Loucy (cell line): ENCODE data around the gene CACNA2D3.

Source experiments
- H2AFZ ChIP-seq: fragments of 200-600 bp; sonication (generic); 2 replicates; pipeline ENCODE4 v1.6.0; 2016; ENCODE audit warnings: antibody characterized with exemption, mild to moderate bottlenecking, low read length, moderate library complexity
- H3F3A ChIP-seq: fragments of 200-600 bp; 2 replicates; pipeline ENCODE4 v1.6.0; 2016; ENCODE audit warnings: antibody characterized with exemption, low read depth, mild to moderate bottlenecking
- H3K27me3 ChIP-seq: fragments of 200-600 bp; sonication (generic); 2 replicates; pipeline ENCODE4 v1.6.1; 2014; ENCODE audit warnings: low read length, mild to moderate bottlenecking; ENCODE audit not compliant: insufficient read depth, poor library complexity, severe bottlenecking
- H3K36me3 ChIP-seq: fragments of 200-600 bp; sonication (generic); 2 replicates; pipeline ENCODE4 v1.6.1; 2016; ENCODE audit warnings: low read length; ENCODE audit not compliant: insufficient read depth
- H3K4me1 ChIP-seq: fragments of 200-600 bp; sonication (generic); 2 replicates; pipeline ENCODE4 v1.5.1; 2014; ENCODE audit warnings: low read length, mild to moderate bottlenecking; ENCODE audit not compliant: insufficient read depth, poor library complexity, severe bottlenecking
- H3K4me2 ChIP-seq: fragments of 200-600 bp; sonication (generic); 2 replicates; pipeline ENCODE4 v1.6.0; 2014; ENCODE audit warnings: antibody characterized with exemption, low read length, low read depth, mild to moderate bottlenecking; ENCODE audit not compliant: poor library complexity, severe bottlenecking
- H3K4me3 ChIP-seq: fragments of 200-600 bp; sonication (generic); 2 replicates; pipeline ENCODE4 v1.5.1; 2014; ENCODE audit warnings: low read length, mild to moderate bottlenecking, mixed read lengths; ENCODE audit not compliant: poor library complexity, severe bottlenecking
- H3K79me2 ChIP-seq: fragments of 200-600 bp; sonication (generic); 2 replicates; pipeline ENCODE4 v1.6.1; 2014; ENCODE audit warnings: low read length; ENCODE audit not compliant: insufficient read depth
- H3K9ac ChIP-seq: fragments of 200-600 bp; sonication (generic); 2 replicates; pipeline ENCODE4 v1.6.0; 2014; ENCODE audit warnings: mild to moderate bottlenecking, low read depth, low read length, moderate library complexity; ENCODE audit not compliant: poor library complexity, severe bottlenecking
- H3K9me2 ChIP-seq: fragments of 200-600 bp; sonication (generic); replicated peaks from 2 replicates; pipeline ENCODE4 v1.6.1; 2016; ENCODE audit warnings: low read depth, low read length, mixed read lengths
- H3K9me3 ChIP-seq: fragments of 200-600 bp; sonication (generic); 2 replicates; pipeline ENCODE4 v1.6.1; 2014; ENCODE audit warnings: mild to moderate bottlenecking, antibody characterized with exemption, low read length, low read depth; ENCODE audit not compliant: insufficient read depth
- H4K20me1 ChIP-seq: fragments of 200-600 bp; sonication (generic); 2 replicates; pipeline ENCODE4 v1.6.0; 2014; ENCODE audit warnings: antibody characterized with exemption, low read length, mild to moderate bottlenecking; ENCODE audit not compliant: insufficient read depth, poor library complexity, severe bottlenecking
- EZH2phosphoT487 ChIP-seq: fragments of 200-600 bp; IDR thresholded peaks from 2 replicates; pipeline ENCODE4 v1.6.1; 2018; ENCODE audit warnings: antibody characterized with exemption, mild to moderate bottlenecking, moderate library complexity, borderline replicate concordance
- TF ChIP-seq, protein P1 (sequence below): fragments of 200-600 bp; sonication (generic); conservative IDR thresholded peaks from 2 replicates; pipeline ENCODE4 v1.5.1; 2014; ENCODE audit warnings: mild to moderate bottlenecking, antibody characterized with exemption, low read length

The CACNA2D3 gene

DNA sequence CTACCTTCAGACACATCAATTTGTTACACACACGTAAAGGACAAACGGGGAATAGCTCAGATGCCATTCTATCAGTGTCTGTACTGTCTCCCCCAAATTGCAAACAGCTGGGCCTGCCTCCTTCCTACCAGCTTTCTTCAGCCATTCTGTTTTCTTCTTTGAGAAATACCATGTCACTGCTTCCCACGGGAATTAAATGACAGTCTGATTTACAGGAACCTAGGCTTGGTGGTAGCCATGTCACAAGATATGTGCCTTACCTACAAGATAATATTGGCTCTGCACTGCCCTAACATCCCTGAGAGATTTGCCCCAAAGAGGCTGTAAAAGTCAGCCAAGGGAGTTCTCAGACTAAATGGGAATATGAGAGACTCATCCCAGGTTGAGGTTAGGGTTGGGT lies 497.2 kb downstream of the CACNA2D3 start:
- Histone ChIP-seq H2AFZ (no peak overlapping the region), H3K36me3 (no peaks in the 10 kb centered on the region), H3K4me3 (no peak overlapping the region), H3K9me2 (no peaks in the 10 kb centered on the region), H3K27me3 (no peaks in the 10 kb centered on the region), H3K79me2 (no peaks in the 10 kb centered on the region), H3K4me2 (no peak overlapping the region), H3F3A (no peaks in the 10 kb centered on the region), H3K4me1 (no peaks in the 10 kb centered on the region), H3K9ac (no peak overlapping the region), H3K9me3 (no peaks in the 10 kb centered on the region), H4K20me1 (no peaks in the 10 kb centered on the region)
- TF ChIP-seq, protein P1, sequence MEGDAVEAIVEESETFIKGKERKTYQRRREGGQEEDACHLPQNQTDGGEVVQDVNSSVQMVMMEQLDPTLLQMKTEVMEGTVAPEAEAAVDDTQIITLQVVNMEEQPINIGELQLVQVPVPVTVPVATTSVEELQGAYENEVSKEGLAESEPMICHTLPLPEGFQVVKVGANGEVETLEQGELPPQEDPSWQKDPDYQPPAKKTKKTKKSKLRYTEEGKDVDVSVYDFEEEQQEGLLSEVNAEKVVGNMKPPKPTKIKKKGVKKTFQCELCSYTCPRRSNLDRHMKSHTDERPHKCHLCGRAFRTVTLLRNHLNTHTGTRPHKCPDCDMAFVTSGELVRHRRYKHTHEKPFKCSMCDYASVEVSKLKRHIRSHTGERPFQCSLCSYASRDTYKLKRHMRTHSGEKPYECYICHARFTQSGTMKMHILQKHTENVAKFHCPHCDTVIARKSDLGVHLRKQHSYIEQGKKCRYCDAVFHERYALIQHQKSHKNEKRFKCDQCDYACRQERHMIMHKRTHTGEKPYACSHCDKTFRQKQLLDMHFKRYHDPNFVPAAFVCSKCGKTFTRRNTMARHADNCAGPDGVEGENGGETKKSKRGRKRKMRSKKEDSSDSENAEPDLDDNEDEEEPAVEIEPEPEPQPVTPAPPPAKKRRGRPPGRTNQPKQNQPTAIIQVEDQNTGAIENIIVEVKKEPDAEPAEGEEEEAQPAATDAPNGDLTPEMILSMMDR: no peak
- TF ChIP-seq EZH2phosphoT487: no peak

DNA sequence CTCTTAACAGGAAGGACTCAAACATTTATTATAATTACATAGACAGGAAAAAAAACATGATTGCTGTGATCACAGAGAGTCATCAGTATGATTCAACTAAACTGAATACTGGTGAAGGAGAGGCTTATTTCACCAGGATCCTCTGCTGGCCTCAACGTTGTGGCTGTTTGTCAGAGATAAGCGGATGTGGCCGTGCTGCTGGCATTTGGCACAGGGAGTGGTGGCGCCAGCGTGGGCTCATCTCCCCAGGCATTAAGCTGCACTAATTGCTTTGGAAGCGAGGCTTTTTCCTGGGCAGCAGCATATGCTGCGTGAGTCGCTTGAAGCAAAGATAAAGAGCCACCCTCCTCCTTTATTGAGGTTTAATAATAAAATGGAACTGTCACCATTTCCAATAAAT lies 498.8 kb downstream of the CACNA2D3 start:
- H2AFZ ChIP-seq: no peak overlapping the region
- no peak overlapping the region for H3K9ac ChIP-seq
- no peaks in the 10 kb centered on the region for H3K4me1 ChIP-seq
- H3K4me2 ChIP-seq: no peak overlapping the region
- H3F3A ChIP-seq: no peaks in the 10 kb centered on the region
- no peaks in the 10 kb centered on the region for H3K79me2 ChIP-seq
- no peak overlapping the region for H3K4me3 ChIP-seq
- H3K27me3 ChIP-seq: no peaks in the 10 kb centered on the region
- TF ChIP-seq, protein P1: no peak
- TF ChIP-seq EZH2phosphoT487: no peak
- H3K9me2 ChIP-seq: no peaks in the 10 kb centered on the region
- no peaks in the 10 kb centered on the region for H4K20me1 ChIP-seq
- H3K9me3 ChIP-seq: 0 out of 2 replicates have a peak, but pooled peaks cover 3% of the 10 kb centered on the region
- no peaks in the 10 kb centered on the region for H3K36me3 ChIP-seq

DNA sequence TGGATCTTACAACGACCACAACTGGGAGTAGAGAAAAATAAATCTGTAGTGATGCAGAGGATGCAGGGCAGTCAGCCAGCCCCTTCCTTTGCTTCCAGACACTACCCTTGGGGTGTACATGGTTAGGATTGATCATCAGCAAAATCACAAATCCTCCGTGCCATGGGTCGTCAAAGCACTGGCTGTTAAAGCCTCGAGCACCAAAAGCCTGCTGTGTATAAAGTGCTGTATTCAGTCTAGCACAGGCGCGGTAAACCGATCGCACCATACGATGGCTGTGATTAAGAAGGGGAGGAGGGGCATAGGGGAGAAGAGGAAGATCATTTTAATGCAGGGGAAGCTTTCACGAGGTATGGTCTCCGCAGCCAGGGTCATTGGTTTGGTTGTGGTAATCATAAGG lies 500.3 kb downstream of the CACNA2D3 start:
- H3K36me3 ChIP-seq: no peaks in the 10 kb centered on the region
- no peak overlapping the region for H3K9ac ChIP-seq
- H4K20me1 ChIP-seq: no peaks in the 10 kb centered on the region
- no peaks in the 10 kb centered on the region for H3K79me2 ChIP-seq
- H3F3A ChIP-seq: no peaks in the 10 kb centered on the region
- H3K9me2 ChIP-seq: no peaks in the 10 kb centered on the region
- no peaks in the 10 kb centered on the region for H3K27me3 ChIP-seq
- no peak overlapping the region for H2AFZ ChIP-seq
- no peak overlapping the region for H3K4me2 ChIP-seq
- 0 out of 2 replicates have a peak, but pooled peaks cover 3% of the 10 kb centered on the region for H3K9me3 ChIP-seq
- no peak for TF ChIP-seq EZH2phosphoT487
- TF ChIP-seq, protein P1: no peak
- no peaks in the 10 kb centered on the region for H3K4me1 ChIP-seq
- H3K4me3 ChIP-seq: no peak overlapping the region
